ENCODE data around the gene SLC35F3.
"Not testable (repeated sequence)": the region's sequence is repeated elsewhere in the genome, so short reads cannot be mapped to it uniquely, and the experiment has no call there.

SLC35F3 gene

DNA sequence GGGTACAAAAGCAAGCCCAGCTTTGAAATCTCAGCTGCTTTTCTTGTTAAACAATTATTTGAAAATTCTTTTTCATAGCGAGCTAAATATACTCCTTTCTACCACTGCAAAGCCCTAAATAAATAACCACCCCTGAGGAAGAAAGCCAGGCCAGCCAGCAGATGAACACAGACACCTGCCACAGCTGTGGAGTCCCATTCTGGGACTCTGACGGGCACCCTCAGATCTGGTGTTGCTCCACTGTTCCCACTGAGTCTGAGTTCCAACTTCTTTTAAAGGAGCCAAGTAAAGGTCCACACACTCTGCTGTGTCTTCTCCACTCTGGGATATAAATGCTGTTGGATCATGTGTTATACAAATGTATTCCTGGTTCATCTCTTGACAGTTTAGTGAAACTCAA is 391.1 kb downstream of the SLC35F3 start:
- H3K9me3 ChIP-seq (ENCODE audit: control insufficient read depth in 1 of 2, low read length in 2 of 2) = no peaks in the 10 kb centered on the region
- no peaks in the 10 kb centered on the region for H3K4me1 ChIP-seq (ENCODE audit: control insufficient read depth in 1 of 2, insufficient read depth in 2 of 2, low read length in 2 of 2)
- H3K4me3 ChIP-seq (ENCODE audit: low read depth in 1 of 2, low read length in 2 of 2) = no peak overlapping the region
- H3K36me3 ChIP-seq (ENCODE audit: control insufficient read depth in 1 of 2, insufficient read depth in 2 of 2, low read length in 2 of 2) = no peaks in the 10 kb centered on the region
- H3K27me3 ChIP-seq (ENCODE audit: low read depth, low read length) = peaks cover 3% of the 10 kb centered on the region
- H3K27ac ChIP-seq (ENCODE audit: low read length) = no peak overlapping the region

DNA sequence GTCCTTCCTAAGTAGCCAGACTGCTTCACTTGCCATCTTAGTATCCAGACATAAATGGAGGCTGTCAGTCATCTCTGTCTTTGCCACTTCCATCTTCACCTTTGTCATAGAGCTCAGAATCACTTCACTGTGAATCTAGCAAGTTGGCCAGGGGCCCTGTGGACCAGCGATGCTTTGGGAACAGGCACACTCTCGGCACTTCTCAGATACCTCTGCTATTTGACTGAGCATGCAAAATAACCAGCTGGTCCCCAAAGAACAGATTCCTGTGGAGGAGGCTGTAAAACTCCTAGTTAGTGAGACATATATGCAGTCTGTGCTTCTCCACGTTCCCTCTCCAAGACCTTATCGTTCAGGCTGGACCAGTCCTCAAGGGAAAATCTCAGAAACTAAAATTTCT is 392.0 kb downstream of the SLC35F3 start:
- no peaks in the 10 kb centered on the region for H3K9me3 ChIP-seq (ENCODE audit: control insufficient read depth in 1 of 2, low read length in 2 of 2)
- no peaks in the 10 kb centered on the region for H3K4me1 ChIP-seq (ENCODE audit: control insufficient read depth in 1 of 2, insufficient read depth in 2 of 2, low read length in 2 of 2)
- H3K27me3 ChIP-seq (ENCODE audit: low read depth, low read length) = peaks cover 3% of the 10 kb centered on the region
- no peak overlapping the region for H3K4me3 ChIP-seq (ENCODE audit: low read depth in 1 of 2, low read length in 2 of 2)
- H3K36me3 ChIP-seq (ENCODE audit: control insufficient read depth in 1 of 2, insufficient read depth in 2 of 2, low read length in 2 of 2) = no peaks in the 10 kb centered on the region
- H3K27ac ChIP-seq (ENCODE audit: low read length) = no peak overlapping the region

DNA sequence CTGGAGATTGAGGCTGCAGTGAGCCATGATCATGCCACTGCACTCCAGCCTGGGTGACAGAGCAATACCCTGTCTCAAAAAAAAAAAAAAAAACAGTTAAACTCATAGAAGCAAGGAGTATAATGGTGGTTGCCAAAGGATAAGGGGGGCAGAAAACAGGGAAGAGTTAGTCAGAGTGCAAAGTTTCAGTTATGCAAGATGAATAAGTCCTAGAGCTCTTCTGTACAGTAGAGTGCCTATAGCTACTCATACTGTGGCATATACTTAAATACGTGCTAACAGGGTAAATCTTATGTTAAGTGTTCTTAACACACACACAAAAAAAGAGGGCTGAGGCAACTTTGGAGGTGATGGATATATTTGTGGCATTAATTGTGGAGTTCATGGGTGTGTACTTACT is 393.2 kb downstream of the SLC35F3 start:
- no peak overlapping the region for H3K4me3 ChIP-seq (ENCODE audit: low read depth in 1 of 2, low read length in 2 of 2)
- no peaks in the 10 kb centered on the region for H3K4me1 ChIP-seq (ENCODE audit: control insufficient read depth in 1 of 2, insufficient read depth in 2 of 2, low read length in 2 of 2)
- H3K9me3 ChIP-seq (ENCODE audit: control insufficient read depth in 1 of 2, low read length in 2 of 2) = no peaks in the 10 kb centered on the region
- H3K36me3 ChIP-seq (ENCODE audit: control insufficient read depth in 1 of 2, insufficient read depth in 2 of 2, low read length in 2 of 2) = no peaks in the 10 kb centered on the region
- peaks cover 3% of the 10 kb centered on the region for H3K27me3 ChIP-seq (ENCODE audit: low read depth, low read length)
- H3K27ac ChIP-seq (ENCODE audit: low read length) = no peak overlapping the region

DNA sequence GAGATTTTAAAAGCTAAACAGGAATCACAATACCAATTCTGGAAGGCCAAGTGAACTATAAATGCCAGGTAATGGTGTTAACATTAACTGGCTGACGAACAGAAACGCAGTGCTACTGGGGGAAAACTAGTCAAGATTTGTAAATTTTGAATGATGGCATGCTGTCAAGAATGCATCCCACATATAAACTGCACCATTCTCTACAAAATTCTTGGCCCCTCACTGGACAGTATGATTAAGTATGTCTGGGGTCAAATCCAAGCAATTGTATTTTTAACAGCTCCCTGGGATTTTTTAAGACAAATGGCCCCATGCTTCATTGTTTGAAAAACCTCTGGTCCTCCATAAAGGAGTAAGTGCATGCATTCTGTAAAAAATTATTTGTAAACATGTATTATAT is 395.6 kb downstream of the SLC35F3 start:
- no peaks in the 10 kb centered on the region for H3K36me3 ChIP-seq (ENCODE audit: control insufficient read depth in 1 of 2, insufficient read depth in 2 of 2, low read length in 2 of 2)
- H3K4me3 ChIP-seq (ENCODE audit: low read depth in 1 of 2, low read length in 2 of 2) = no peak overlapping the region
- H3K4me1 ChIP-seq (ENCODE audit: control insufficient read depth in 1 of 2, insufficient read depth in 2 of 2, low read length in 2 of 2) = no peaks in the 10 kb centered on the region
- H3K27ac ChIP-seq (ENCODE audit: low read length) = no peak overlapping the region
- H3K27me3 ChIP-seq (ENCODE audit: low read depth, low read length) = peaks cover 3% of the 10 kb centered on the region
- H3K9me3 ChIP-seq (ENCODE audit: control insufficient read depth in 1 of 2, low read length in 2 of 2) = no peaks in the 10 kb centered on the region

DNA sequence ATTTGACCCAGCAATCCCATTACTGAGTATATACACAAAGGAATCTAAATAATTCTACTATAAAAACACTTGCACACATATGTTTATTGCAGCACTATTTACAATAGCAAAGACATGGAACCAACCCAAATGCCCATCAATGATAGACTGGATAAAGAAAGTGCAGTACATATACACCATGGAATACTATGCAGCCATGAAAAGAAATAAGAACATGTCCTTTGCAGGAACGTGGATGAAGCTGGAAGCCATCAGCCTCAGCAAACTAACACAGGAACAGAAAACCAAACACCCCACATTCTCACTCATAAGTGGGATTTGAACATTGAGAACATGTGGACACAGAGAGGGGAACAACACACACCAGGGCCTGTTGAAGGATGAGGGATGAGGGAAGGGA is 397.2 kb downstream of the SLC35F3 start:
- not testable (repeated sequence) for H3K4me3 ChIP-seq (ENCODE audit: low read depth in 1 of 2, low read length in 2 of 2); H3K27me3 ChIP-seq (ENCODE audit: low read depth, low read length); H3K36me3 ChIP-seq (ENCODE audit: control insufficient read depth in 1 of 2, insufficient read depth in 2 of 2, low read length in 2 of 2); H3K9me3 ChIP-seq (ENCODE audit: control insufficient read depth in 1 of 2, low read length in 2 of 2); H3K27ac ChIP-seq (ENCODE audit: low read length); H3K4me1 ChIP-seq (ENCODE audit: control insufficient read depth in 1 of 2, insufficient read depth in 2 of 2, low read length in 2 of 2)

DNA sequence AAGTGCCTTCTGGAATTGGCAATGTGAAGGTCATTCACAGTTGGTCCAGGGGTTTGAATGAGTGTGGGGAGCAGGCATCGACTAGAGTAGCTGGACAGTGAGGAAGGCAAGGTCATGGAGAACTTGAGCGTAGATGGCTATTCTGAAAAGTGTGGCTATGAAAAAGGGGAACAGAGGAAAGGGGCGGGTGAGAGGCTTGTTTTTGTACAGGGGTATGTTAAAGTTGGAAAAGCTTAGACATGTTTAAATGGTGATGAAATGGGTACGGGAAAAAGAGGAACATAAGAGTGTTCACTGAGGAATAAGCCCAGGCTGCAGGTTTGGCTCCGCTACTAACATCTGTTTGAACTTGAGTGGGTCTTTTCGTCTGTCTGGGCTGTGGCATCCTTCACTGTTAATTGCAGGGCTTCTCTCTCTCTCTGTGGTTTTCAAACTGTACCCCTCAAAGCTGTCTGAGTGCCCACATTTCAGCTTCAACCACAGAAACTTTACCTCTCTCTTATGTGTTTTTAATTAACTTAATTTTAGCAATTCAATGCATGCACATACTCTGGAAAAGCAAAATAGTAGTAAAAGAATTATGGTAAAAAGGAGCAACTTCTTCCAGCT is 398.0 kb downstream of the SLC35F3 start:
- H3K9me3 ChIP-seq (ENCODE audit: control insufficient read depth in 1 of 2, low read length in 2 of 2) = no peaks in the 10 kb centered on the region
- H3K27me3 ChIP-seq (ENCODE audit: low read depth, low read length) = no peaks in the 10 kb centered on the region
- H3K27ac ChIP-seq (ENCODE audit: low read length) = no peak overlapping the region
- no peak overlapping the region for H3K4me3 ChIP-seq (ENCODE audit: low read depth in 1 of 2, low read length in 2 of 2)
- H3K36me3 ChIP-seq (ENCODE audit: control insufficient read depth in 1 of 2, insufficient read depth in 2 of 2, low read length in 2 of 2) = no peaks in the 10 kb centered on the region
- no peaks in the 10 kb centered on the region for H3K4me1 ChIP-seq (ENCODE audit: control insufficient read depth in 1 of 2, insufficient read depth in 2 of 2, low read length in 2 of 2)

DNA sequence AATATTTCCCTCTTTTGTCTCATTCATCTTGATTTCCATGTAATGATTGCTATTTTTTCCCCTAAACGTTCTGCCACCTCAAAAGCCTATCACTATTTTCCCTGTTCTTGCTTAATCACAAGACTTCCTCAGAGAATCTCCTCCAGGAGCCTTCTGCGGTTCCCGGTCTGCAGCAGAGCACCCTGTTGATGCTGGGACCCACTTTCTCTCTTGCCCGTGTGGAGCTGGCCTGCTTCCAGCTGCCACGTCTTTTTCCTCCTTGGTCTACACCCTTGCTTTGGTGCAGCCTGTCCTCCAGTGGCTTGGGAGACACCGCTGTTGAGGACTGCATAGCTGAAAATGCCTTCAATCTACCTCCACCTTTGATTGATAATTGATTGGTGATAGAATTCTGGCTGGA is 398.8 kb downstream of the SLC35F3 start:
- Histone ChIP-seq H3K9me3 (ENCODE audit: control insufficient read depth in 1 of 2, low read length in 2 of 2) (no peaks in the 10 kb centered on the region), H3K4me3 (ENCODE audit: low read depth in 1 of 2, low read length in 2 of 2) (no peak overlapping the region), H3K27ac (ENCODE audit: low read length) (no peak overlapping the region), H3K4me1 (ENCODE audit: control insufficient read depth in 1 of 2, insufficient read depth in 2 of 2, low read length in 2 of 2) (no peaks in the 10 kb centered on the region), H3K36me3 (ENCODE audit: control insufficient read depth in 1 of 2, insufficient read depth in 2 of 2, low read length in 2 of 2) (no peaks in the 10 kb centered on the region), H3K27me3 (ENCODE audit: low read depth, low read length) (no peaks in the 10 kb centered on the region)

DNA sequence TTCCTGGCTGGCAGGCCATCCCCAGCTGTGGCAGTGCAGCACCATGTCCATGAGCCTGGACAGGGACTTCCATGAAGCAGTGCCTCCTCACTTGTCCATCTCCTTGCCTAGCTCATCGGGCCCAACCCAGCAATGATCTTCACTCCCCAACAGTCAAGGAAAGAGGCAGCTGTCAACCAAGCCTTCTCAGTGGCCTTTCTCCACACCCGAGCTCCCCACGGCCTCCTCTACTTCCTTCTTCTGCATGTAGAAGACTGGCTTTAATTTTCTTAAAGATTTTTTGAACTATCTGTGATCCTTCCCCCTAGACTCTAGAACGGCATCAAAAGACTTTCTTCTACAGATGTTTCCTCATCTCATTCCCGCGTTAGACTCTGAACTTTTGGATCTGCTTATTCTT is 403.2 kb downstream of the SLC35F3 start:
- no peaks in the 10 kb centered on the region for H3K36me3 ChIP-seq (ENCODE audit: control insufficient read depth in 1 of 2, insufficient read depth in 2 of 2, low read length in 2 of 2)
- H3K4me3 ChIP-seq (ENCODE audit: low read depth in 1 of 2, low read length in 2 of 2) = no peak overlapping the region
- peaks cover 0 to 4% of the 10 kb centered on the region in 2 donors for H3K4me1 ChIP-seq (ENCODE audit: control insufficient read depth in 1 of 2, insufficient read depth in 2 of 2, low read length in 2 of 2)
- no peaks in the 10 kb centered on the region for H3K27me3 ChIP-seq (ENCODE audit: low read depth, low read length)
- no peaks in the 10 kb centered on the region for H3K9me3 ChIP-seq (ENCODE audit: control insufficient read depth in 1 of 2, low read length in 2 of 2)
- no peak overlapping the region for H3K27ac ChIP-seq (ENCODE audit: low read length)

DNA sequence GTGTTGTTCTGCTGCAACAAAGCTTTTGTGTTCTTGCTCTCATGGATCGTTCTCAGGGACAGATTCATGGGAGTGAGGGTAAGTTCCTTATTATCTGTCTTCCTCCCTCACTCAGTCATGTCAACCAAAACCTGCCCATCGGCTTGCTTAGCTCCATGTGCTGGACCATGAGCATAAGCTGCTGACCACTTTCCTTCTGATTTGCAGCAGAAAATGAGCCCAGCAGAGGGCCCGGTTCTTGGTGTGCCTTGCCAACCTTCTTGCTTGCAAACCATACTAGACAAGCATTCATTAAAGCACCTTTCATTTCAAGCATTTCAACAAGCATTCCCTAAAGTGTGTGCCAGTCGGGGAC is 404.7 kb downstream of the SLC35F3 start:
- H3K27ac ChIP-seq (ENCODE audit: low read length) = no peak overlapping the region
- no peaks in the 10 kb centered on the region for H3K36me3 ChIP-seq (ENCODE audit: control insufficient read depth in 1 of 2, insufficient read depth in 2 of 2, low read length in 2 of 2)
- H3K4me1 ChIP-seq (ENCODE audit: control insufficient read depth in 1 of 2, insufficient read depth in 2 of 2, low read length in 2 of 2) = peaks cover 0 to 4% of the 10 kb centered on the region in 2 donors
- no peaks in the 10 kb centered on the region for H3K9me3 ChIP-seq (ENCODE audit: control insufficient read depth in 1 of 2, low read length in 2 of 2)
- H3K27me3 ChIP-seq (ENCODE audit: low read depth, low read length) = no peaks in the 10 kb centered on the region
- H3K4me3 ChIP-seq (ENCODE audit: low read depth in 1 of 2, low read length in 2 of 2) = no peak overlapping the region

DNA sequence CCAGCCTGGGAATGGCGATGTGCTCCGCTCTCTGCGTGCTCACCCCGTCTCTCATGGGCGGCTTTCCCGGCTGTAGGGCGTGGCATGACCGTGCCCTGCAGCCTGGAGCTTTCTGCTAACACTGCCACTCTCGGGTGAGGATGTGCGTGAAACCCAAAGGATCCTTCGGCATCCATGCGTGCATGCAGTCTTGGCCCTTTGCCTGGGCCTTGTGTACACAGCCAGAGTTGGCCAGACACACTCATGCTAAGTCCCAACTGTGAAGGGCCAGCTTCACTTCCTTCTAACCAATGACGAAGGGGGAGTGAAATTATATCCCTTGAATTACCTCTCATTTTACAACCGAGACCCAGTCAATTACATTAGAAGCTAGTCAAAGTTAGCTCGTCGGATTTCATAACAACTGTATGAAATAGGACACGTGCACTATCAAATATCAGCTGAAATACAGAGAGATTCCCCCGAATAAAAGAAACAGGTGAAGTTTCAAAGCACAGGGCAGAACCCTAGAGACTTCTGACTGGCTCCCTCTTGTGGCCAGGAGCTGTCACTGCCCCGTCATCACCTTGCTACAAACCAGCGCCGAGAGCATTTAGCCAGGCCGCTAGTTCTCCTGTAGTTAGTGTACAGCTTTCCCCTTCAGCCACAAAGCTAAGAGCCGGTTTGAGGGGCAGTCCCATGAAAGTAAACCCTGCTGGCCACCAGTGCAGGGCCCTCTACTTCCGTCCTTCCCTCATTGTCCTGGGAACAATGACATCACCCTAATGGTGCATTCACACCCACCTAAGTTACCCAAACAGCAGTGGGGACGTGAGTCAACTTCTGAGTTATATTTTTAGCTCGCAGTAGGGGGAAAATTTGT is 405.4 kb downstream of the SLC35F3 start:
- no peaks in the 10 kb centered on the region for H3K27me3 ChIP-seq (ENCODE audit: low read depth, low read length)
- peaks cover 0 to 4% of the 10 kb centered on the region in 2 donors for H3K4me1 ChIP-seq (ENCODE audit: control insufficient read depth in 1 of 2, insufficient read depth in 2 of 2, low read length in 2 of 2)
- no peaks in the 10 kb centered on the region for H3K9me3 ChIP-seq (ENCODE audit: control insufficient read depth in 1 of 2, low read length in 2 of 2)
- H3K4me3 ChIP-seq (ENCODE audit: low read depth in 1 of 2, low read length in 2 of 2) = no peak overlapping the region
- H3K27ac ChIP-seq (ENCODE audit: low read length) = no peak overlapping the region
- no peaks in the 10 kb centered on the region for H3K36me3 ChIP-seq (ENCODE audit: control insufficient read depth in 1 of 2, insufficient read depth in 2 of 2, low read length in 2 of 2)

DNA sequence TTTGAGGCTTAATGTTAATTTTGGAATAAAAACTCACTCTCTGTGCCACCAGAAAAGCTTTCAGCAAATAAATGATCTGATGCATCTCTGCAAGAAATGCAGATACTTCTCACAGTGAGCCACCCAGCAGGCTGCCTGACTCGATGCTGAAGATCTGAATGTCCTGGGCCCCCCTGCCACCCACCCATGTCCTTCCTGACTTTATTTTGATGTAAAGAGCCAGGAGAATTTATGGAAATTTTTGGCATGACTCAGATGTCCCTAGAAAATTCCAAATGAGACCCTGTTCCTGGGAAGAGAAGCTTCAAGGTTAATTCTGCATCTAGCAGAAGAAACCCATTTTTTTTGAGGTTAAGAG is 406.0 kb downstream of the SLC35F3 start:
- H3K4me1 ChIP-seq (ENCODE audit: control insufficient read depth in 1 of 2, insufficient read depth in 2 of 2, low read length in 2 of 2) = peaks cover 0 to 4% of the 10 kb centered on the region in 2 donors
- no peaks in the 10 kb centered on the region for H3K9me3 ChIP-seq (ENCODE audit: control insufficient read depth in 1 of 2, low read length in 2 of 2)
- no peak overlapping the region for H3K27ac ChIP-seq (ENCODE audit: low read length)
- H3K4me3 ChIP-seq (ENCODE audit: low read depth in 1 of 2, low read length in 2 of 2) = no peak overlapping the region
- no peaks in the 10 kb centered on the region for H3K27me3 ChIP-seq (ENCODE audit: low read depth, low read length)
- H3K36me3 ChIP-seq (ENCODE audit: control insufficient read depth in 1 of 2, insufficient read depth in 2 of 2, low read length in 2 of 2) = no peaks in the 10 kb centered on the region

DNA sequence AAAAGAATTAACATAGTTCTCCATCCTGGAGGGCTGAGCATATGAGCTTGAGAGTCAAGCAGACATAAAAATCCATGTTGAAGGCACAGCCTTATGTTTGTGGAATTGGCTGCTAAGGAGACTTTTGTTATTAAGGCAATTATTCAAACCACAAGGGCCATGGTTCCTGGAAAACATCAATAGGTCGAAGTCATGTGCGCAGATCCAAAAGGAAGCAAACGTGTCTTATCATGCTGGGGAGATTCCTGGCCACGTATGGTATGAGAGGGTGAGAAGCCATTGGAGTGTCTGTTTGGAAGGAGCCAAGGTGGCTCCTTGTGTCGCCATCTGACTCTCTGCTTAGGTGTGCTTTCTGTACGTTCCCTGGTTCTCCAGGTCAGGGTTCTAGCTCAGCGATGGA is 406.9 kb downstream of the SLC35F3 start:
- peaks cover 0 to 4% of the 10 kb centered on the region in 2 donors for H3K4me1 ChIP-seq (ENCODE audit: control insufficient read depth in 1 of 2, insufficient read depth in 2 of 2, low read length in 2 of 2)
- H3K27me3 ChIP-seq (ENCODE audit: low read depth, low read length) = no peaks in the 10 kb centered on the region
- H3K36me3 ChIP-seq (ENCODE audit: control insufficient read depth in 1 of 2, insufficient read depth in 2 of 2, low read length in 2 of 2) = no peaks in the 10 kb centered on the region
- no peak overlapping the region for H3K27ac ChIP-seq (ENCODE audit: low read length)
- no peaks in the 10 kb centered on the region for H3K9me3 ChIP-seq (ENCODE audit: control insufficient read depth in 1 of 2, low read length in 2 of 2)
- no peak overlapping the region for H3K4me3 ChIP-seq (ENCODE audit: low read depth in 1 of 2, low read length in 2 of 2)
